Midbrain (tissue), 1 donor: Measurements from ENCODE around the gene CAMTA1.

ENCODE experiments used
- DNase-seq: peaks from one replicate; lab custom pipeline; 2025; lab: John Stamatoyannopoulos, UW

The CAMTA1 gene

DNA sequence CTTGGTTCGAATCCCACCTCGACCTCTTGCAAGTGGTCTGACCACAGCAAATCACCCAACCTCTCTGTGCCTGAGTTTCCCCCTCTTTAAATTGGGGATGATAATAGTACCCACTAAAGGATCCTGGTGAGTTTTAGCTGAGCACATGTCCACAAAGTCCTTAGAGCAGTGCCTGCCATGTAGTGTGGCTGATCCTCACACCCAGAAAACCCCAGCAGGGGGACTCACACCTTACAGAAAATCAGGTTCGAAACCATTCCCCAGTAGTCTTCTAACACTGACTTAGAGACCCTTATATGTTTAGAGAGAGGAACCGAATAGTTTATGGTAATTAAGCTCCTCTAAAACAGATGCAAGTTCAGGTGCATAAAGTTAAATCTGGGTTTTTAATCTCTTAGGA, 89.0 kb downstream of the CAMTA1 start:
- DNase-seq = no peak

DNA sequence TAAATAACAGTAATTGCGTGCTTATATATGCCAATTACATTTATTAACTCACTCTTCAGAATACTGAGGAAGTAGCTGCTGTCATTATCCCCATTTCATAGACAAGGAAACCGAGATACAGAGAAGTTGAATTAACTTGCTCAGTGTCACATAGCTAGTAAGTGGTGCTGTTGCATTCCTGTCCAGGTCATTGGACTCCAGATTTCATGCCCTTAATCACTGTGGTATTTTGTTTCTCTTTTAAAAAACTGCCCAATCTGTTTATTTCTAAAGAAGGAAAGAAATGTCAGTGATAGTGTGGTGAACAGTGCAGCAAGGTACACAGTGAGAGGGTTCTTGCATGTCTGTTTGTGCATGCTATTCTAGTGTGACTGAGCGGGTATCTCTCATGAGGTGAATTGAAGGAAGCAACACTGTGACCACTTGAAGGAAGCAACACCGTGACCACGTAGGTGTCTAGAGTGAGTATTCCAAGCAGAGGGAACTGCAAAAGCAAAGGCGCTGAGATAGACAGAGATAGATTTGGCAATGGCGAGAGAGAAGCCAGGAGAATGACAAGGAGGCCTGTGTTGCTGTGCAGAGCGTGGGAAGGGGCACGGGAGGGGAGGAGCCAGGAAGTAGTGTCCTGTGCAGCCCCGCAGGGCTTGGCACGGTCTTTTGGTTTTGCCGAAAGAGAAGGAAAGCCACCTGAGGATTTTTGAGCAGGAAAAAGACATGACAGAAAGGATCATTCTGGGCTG, 95.9 kb downstream of the CAMTA1 start:
- no peak for DNase-seq

DNA sequence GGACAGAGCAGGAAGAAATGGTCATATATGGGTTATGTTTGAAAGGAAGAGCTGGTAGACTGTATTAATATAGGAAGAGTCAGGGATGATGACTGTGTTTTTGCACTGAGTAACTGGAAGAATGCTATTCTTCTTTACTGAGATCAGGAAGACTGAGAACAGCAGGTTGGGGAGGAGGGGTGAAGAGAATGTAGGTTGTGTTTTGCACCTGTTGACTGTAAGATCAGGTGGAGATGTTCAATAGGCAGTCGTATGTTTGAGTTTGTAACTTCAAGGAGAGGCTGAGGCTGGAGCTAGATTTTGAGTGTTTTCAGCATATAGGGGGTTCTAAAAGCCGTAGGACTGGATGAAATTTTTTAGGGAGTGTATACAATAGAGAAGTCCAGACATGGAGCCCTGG, 97.2 kb downstream of the CAMTA1 start:
- no peak for DNase-seq

DNA sequence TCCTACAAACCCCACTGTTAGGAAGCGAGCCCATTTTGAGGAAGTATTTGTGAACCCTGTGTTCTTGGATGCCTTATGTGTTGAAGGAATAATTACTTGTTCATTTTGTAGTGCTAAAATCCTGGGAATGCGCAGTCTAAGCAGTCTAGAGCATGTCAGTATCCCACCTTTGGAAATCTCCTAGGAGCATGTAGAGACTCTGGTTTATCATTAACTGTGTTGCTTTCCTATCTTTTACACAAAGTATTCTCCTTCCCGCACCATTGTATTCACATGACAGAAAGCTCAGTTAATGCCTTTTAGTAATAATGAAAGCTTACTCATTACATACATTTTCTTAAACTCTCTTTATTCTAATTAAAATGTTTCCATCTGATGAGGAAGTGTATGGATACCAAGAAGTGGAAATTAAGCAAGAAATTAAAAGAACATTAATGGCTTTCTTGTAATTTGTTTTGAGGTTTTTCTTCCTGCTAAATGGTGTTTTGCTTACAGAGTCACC, 99.4 kb downstream of the CAMTA1 start:
- DNase-seq = no peak

DNA sequence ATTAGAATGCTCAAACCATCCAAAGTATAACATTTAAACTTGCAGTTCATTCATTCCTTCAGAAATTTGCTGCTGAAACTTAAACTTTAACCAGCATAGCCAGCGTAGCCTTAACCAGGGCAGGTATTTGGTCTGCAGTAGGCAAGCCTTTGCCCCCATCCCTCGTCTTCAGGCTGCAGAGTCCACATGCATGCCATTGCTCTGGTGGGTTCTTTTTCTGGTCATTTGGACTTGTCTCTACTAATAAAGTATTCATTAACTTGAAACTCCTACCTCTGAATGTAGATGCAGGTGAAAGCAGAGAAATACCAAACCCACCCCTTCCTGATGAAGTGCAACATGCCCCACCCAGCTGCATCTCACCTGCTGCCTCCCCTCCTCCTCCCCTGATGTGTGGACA, 100.2 kb downstream of the CAMTA1 start:
- DNase-seq = no peak

DNA sequence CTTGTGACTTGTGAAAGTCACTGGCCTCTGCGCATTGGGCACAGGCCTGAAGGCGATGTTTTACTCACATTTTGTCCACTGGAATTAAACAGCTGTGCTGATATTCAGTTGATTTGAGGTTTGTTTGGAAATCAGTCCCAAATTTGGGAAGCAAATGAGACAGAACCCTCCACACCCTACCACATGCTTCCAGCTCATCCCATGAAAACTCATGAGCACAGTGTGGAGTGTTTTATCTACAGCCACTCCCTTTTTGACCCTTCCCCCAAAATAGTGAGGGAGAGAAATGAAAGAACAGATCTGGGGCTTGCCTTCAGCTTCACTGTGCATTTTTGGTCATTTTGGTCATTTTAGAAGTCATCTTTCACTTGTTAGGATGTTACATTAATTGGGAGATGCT, 101.3 kb downstream of the CAMTA1 start:
- DNase-seq = no peak

DNA sequence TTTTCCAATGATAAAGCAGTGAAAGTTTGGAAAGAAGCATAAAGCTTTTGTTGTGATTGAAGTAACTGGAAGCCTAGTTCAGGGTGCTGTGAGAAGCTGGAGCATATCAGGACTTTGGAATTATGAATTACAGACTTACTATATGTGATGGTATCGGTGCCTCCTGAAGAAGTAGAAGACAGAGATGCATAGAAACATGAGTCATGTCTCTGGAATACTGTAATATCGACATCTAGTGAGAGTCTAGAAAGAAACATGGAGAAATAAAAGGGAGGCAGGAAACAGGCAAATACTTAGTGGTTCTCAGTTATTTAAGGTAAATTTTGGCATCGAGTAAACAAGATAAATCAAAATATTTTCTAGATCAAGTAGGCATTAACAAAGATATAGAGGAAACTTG, 103.0 kb downstream of the CAMTA1 start:
- DNase-seq = no peak

DNA sequence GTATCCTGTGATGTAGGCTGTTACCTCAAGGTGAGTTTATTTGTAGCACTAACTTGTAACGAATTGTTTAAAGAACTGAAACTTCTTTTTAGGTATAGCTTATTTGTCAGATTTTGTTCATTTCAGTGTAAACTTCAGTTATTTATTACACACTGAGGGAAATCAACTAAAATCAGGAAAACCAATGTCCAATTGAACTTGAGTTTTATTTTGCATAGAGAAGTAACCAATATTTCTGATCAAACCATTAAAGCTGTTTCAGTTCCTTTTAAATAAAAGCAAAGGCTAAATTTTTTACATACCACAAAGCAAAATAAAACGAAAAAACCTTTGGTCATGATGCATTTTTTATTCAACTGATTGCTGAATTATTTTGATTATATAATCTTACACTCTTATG, 103.6 kb downstream of the CAMTA1 start:
- no peak for DNase-seq

DNA sequence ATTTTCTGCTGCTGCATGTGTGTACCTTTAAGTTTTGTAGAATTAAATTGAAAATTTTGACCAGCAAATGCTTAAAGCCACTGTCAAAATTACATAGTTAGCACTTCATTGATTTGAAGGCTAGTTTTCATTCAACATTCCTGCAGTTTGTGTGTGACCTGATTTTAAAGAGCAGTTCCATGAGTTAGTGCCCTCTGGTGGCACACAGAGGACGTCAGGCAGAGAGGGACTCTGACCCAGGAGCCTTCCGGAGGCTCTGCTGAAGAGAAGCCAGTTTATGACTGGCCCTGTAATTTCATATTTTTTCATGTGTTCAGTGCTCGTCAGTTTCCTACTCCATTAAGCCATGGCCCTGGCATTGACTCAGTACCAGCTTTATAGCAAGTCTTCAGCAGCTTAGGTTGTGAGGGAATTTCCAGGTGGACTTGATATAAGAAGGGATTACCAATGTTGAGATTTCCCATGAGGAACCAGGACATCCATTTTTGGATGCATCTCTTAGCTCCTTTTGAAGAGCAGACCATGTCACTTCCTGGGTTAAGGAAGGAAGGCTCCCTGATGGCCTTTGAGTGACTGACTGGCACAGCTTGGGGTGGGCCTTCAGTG, 104.7 kb downstream of the CAMTA1 start:
- peak; percentile 52 for DNase-seq

DNA sequence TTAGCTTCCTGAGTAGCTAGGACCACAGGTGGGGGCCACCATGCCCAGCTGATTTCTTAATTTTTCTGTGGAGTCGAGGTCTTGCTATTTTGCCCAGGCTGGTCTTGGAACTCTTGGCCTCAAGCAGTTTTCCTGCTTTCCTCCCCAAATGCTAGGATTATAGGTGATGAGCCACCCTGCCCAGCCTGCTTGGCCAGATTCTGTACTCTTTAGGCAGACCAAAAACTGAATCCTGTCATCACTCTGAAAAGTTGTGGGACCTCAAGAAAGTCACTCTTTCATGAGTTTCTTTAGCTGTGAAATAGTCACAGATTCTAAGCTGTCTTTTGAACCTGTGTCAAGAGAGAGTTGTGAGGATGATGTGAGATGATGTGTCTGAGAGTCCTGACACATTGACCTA, 105.4 kb downstream of the CAMTA1 start:
- DNase-seq = no peak

DNA sequence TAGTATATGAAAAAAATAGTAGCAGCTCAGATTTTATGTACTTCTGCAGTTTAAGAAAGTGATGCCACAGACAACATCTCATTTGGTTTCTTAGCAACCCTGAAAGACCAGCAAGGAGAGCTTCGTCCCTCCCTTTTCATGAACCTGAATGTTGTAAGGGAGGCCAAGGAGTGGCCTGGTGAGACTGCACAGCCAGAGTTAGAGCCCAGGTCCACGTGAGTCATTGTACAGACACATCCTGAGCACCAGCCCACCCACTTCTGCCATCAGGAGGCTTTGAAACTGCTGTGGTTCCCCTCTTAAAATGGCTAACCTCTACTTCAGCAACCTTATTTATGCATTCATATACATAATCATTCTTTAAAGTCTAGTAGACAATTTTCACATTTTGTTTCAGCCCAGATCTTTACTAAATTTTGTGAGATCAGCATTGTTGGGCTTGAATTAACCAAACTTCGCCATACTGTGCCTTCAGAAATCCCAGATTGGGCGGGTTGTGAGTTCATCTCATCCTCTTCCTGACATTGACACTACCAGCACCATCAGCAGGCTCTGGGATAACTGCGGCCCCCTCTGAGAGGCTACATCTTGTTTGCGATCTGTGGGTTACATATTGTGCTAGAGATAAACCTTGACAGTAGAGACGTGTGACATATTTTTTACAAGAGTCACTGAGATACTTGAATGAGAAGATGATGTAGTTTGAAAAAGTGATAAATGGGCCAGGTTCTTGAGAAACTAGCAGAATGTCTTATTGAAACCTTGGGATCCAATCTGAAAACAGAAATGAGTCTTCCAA, 106.7 kb downstream of the CAMTA1 start:
- DNase-seq = no peak

DNA sequence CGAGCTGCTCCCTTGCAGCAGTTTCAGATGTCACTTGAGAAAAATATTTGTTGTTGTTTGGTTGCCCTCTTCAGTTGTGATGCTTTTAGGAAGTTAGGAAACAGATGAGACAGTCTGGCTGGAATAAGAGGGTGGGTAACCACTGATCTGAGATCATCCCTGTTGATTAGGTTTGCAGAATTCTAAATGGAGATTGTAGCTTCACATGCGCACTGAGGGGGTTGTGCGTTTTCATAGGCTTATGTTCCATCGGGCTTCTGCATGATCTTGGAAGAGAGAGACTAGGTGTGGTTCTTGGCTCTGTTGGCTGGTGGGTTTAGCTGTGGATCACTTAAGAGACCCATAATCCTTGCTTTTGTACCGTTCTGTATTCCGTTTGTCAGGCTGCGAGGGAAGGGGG, 108.1 kb downstream of the CAMTA1 start:
- DNase-seq = no peak

DNA sequence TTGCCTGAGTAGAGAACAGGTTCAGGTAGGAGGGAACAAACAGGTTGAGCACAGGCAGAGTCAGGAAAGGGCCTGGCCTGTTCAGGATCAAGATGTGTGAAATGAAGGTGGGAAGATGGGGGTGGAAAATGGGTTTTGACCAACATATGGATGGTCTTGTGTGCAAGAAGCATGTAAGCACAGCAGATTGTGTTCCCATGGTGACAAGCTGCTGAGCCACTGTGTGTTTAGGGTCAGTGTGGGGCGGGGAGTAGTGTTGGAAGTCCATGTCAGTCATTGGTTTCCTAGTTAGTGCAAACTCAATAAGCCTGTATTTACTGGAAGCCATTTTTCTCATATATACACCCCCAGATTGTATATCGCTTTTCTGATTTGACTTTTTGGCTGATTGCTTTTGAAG, 111.9 kb downstream of the CAMTA1 start:
- no peak for DNase-seq

DNA sequence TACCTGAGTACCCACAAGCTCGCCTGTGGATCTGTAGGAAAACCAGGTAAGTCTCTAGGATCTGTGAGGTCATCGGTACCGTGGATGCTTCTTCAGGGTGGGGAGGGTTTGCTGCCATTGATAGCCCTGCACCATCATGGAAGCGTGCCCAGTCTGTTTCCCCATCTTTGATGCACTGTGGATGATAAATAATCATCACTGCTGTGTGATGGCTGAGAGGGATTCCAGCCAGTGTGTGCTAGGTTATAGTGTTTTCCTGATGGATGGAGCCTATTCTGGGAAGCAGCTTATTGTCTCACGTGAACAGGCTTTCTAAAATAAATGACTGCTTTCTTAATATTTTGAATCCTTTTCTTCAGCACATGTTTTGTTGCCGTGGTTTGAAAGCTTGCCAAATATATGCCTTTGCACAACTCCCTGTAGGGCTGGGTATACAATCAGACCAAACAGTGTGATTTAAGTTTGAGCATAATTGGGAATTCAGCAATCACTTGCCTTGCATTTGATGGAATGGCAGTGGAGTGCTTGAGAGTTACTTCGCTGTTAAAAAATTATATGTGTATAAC, 113.8 kb downstream of the CAMTA1 start:
- no peak for DNase-seq

DNA sequence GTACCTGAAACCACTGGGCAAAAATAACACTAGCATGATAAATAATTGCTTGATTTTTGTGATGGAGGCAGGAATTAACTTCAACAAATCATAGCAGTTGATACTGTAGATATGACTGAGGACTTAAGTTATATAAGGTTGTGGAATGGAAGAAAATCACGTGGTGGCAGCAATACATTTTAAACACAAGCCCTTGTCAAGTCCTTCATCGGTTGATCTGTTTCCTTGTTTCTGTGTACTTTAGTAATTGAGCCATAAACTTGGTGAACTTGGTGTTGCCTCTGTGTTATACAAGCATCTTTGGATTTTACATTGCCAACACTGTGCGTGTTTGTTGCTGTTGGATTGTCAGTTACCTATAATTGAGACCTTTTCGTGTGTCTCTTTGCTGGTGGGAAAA, 114.4 kb downstream of the CAMTA1 start:
- no peak for DNase-seq

DNA sequence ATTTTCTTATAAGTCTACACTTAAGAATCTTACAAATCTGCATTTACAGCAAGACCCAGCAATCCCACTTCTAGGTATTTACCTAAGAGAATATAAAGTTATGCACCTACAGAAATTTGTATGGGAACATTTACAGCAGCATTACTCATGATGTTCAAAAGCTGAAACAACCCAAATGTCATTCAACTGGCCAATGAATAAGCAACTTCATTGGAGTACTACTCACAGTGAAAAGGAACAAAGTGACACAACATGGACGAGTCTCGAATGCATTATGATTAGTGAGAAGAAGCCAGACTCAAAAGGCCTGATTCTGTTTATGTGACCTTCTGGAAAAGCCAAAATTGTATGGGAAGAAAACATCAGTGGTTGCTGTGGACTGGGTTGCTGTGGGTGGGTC, 116.9 kb downstream of the CAMTA1 start:
- no peak for DNase-seq

DNA sequence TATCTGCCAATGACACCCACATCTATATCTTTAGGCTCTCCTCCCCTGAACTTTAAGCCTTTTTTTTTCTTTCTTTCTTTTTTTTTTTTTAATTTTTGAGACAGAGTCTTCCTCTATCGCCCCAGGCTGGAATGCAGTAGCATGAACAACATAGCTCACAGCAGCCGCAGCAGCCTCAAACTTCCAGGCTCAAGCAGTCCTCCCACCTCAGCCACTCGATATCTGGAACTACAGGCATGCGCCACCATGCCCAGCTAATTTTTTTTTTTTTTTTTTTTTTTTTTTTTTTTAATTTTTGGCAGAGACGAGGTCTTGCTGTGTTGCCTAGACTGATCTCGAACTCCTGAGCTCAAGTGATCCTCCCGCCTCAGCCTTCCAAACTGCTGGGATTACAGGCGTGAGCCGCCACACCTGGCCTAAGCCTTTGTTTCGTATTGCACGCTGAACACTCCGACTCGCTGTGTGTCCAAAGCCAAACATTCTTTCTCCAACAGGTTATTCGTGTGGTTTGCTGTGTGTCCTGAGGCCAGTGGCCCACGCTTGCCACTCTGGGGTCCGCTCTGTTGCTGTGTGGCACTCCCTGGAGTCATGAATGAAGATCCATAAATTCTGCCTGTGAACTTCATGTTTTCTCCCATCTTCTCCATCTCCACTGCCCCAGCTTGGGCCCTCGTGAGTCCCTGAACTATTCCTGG, 119.4 kb downstream of the CAMTA1 start:
- no peak for DNase-seq

DNA sequence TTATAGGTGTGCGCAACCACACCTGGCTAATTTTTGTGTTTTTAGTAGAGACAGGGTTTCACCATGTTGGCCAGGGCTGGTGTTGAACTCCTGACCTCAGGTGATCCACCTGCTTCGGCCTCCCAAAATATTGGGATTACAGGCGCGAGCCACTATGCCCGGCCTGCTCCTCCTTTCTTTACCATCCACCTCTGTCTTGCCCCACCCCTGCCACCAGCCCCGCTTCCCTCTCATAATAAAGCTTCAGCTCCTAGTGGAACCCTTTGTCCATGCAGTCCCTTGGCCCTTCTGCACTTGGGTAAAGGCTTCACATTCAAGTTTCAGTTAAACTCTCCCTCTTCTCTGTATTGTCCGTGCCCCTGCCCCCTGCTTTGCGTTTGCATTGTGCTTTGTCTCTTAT, 120.1 kb downstream of the CAMTA1 start:
- DNase-seq = no peak

DNA sequence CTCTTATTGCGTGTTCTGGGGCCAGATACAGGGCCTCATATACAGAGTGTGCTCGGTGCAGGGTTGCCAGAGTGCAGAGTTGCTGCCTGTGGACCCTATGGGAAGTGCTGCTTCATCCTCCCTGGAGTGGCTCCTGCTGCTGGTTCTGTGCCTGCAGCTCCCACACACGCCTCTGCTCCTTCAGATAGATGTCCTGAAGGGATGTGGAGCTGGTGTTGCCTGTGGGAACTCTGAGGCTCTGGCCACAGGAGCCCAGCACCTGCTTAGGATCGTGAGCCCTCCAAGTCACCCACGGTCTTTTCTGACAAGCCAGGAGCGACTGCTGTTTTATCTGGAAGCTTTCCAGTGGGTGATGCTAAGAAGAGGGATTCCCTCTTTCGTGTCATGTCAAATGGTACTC, 120.5 kb downstream of the CAMTA1 start:
- no peak for DNase-seq

DNA sequence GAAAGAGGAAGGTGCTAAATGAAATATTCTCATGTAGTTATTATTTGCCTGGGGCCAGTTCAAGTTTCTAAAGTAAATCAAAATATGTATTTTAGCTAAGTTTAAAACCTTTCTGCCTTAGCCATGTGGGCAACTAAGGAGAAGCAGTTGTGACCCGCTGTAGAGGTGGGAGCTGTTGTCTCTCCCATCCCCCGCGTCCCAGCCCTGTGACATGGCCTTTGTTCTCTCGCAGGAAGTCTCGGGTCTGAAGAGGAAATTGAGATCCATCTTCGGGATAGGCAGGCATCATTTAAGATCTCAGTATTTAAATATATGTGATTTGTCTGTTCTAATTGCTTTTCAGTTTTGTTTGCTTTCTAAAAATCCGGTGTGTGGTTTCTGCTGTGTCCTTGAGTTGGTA, 121.5 kb downstream of the CAMTA1 start:
- DNase-seq = no peak

DNA sequence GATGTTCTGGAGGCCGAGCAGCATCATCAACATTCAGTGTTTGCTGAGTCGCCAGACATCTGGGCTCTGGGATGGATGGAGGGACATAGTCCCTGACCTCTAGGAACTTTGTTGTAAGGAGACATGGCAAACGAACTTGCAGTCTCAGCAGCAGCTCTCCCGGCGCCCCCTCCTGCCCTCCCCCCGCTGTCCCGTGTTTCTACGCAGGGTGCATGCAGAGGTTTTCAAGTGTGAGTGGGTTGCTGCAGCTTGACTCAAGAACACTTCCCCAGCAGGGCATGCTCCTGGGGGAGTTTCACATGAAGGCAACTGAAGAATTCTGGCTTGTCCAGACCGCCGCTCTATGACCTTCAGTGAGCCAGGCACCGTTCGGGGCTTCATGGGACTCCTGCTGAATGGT, 121.9 kb downstream of the CAMTA1 start:
- no peak for DNase-seq
